ENCODE measurements around the gene THOC5.

Gene THOC5

GRCh38 chr22:29461263-29461662, 92.3 kb downstream of the THOC5 start:
- Histone ChIP-seq H2AFZ (ENCODE audit: low read length) (no peak overlapping the region), H3K4me3 (ENCODE audit: low read length, poor library complexity, severe bottlenecking) (no peak overlapping the region), H3K4me1 (ENCODE audit: insufficient read depth, low read length, poor library complexity, severe bottlenecking) (no peaks in the 10 kb centered on the region), H3K9ac (ENCODE audit: low read depth, low read length, poor library complexity, severe bottlenecking) (no peak overlapping the region), H3K36me3 (ENCODE audit: insufficient read depth, low read length) (no peaks in the 10 kb centered on the region), H3K4me2 (ENCODE audit: low read depth, low read length, poor library complexity, severe bottlenecking) (no peak overlapping the region), H3K79me2 (ENCODE audit: insufficient read depth, low read length) (no peaks in the 10 kb centered on the region), H4K20me1 (ENCODE audit: insufficient read depth, low read length, poor library complexity, severe bottlenecking) (no peaks in the 10 kb centered on the region), H3F3A (ENCODE audit: low read depth) (no peaks in the 10 kb centered on the region), H3K9me3 (ENCODE audit: insufficient read depth, low read depth, low read length) (no peaks in the 10 kb centered on the region), H3K27me3 (ENCODE audit: insufficient read depth, low read length, poor library complexity, severe bottlenecking) (no peaks in the 10 kb centered on the region), H3K9me2 (replicated peaks; ENCODE audit: low read depth, low read length) (no peaks in the 10 kb centered on the region)
- TF ChIP-seq CTCF (conservative IDR thresholded peaks at IDR 0.05; ENCODE audit: low read length) (no peak), EZH2phosphoT487 (IDR thresholded peaks at IDR 0.05; ENCODE audit: borderline replicate concordance) (no peak)

GRCh38 chr22:29459773-29460172, 93.8 kb downstream of the THOC5 start:
- Histone ChIP-seq H4K20me1 (ENCODE audit: insufficient read depth, low read length, poor library complexity, severe bottlenecking) (no peaks in the 10 kb centered on the region), H3K4me2 (ENCODE audit: low read depth, low read length, poor library complexity, severe bottlenecking) (no peak overlapping the region), H2AFZ (ENCODE audit: low read length) (no peak overlapping the region), H3K27me3 (ENCODE audit: insufficient read depth, low read length, poor library complexity, severe bottlenecking) (no peaks in the 10 kb centered on the region), H3K4me1 (ENCODE audit: insufficient read depth, low read length, poor library complexity, severe bottlenecking) (no peaks in the 10 kb centered on the region), H3K9ac (ENCODE audit: low read depth, low read length, poor library complexity, severe bottlenecking) (no peak overlapping the region), H3K4me3 (ENCODE audit: low read length, poor library complexity, severe bottlenecking) (no peak overlapping the region), H3F3A (ENCODE audit: low read depth) (no peaks in the 10 kb centered on the region), H3K79me2 (ENCODE audit: insufficient read depth, low read length) (no peaks in the 10 kb centered on the region), H3K9me2 (replicated peaks; ENCODE audit: low read depth, low read length) (no peaks in the 10 kb centered on the region), H3K9me3 (ENCODE audit: insufficient read depth, low read depth, low read length) (no peaks in the 10 kb centered on the region), H3K36me3 (ENCODE audit: insufficient read depth, low read length) (no peaks in the 10 kb centered on the region)
- TF ChIP-seq CTCF (conservative IDR thresholded peaks at IDR 0.05; ENCODE audit: low read length) (no peak), EZH2phosphoT487 (IDR thresholded peaks at IDR 0.05; ENCODE audit: borderline replicate concordance) (no peak)

GRCh38 chr22:29458551-29458950, 95.0 kb downstream of the THOC5 start:
- Histone ChIP-seq H3K36me3 (ENCODE audit: insufficient read depth, low read length) (no peaks in the 10 kb centered on the region), H3F3A (ENCODE audit: low read depth) (no peaks in the 10 kb centered on the region), H4K20me1 (ENCODE audit: insufficient read depth, low read length, poor library complexity, severe bottlenecking) (no peaks in the 10 kb centered on the region), H3K79me2 (ENCODE audit: insufficient read depth, low read length) (no peaks in the 10 kb centered on the region), H3K9me2 (replicated peaks; ENCODE audit: low read depth, low read length) (no peaks in the 10 kb centered on the region), H3K27me3 (ENCODE audit: insufficient read depth, low read length, poor library complexity, severe bottlenecking) (no peaks in the 10 kb centered on the region), H3K4me2 (ENCODE audit: low read depth, low read length, poor library complexity, severe bottlenecking) (no peak overlapping the region), H3K4me3 (ENCODE audit: low read length, poor library complexity, severe bottlenecking) (no peak overlapping the region), H3K9me3 (ENCODE audit: insufficient read depth, low read depth, low read length) (no peaks in the 10 kb centered on the region), H3K9ac (ENCODE audit: low read depth, low read length, poor library complexity, severe bottlenecking) (no peak overlapping the region), H2AFZ (ENCODE audit: low read length) (no peak overlapping the region), H3K4me1 (ENCODE audit: insufficient read depth, low read length, poor library complexity, severe bottlenecking) (no peaks in the 10 kb centered on the region)
- TF ChIP-seq EZH2phosphoT487 (IDR thresholded peaks at IDR 0.05; ENCODE audit: borderline replicate concordance) (no peak), CTCF (conservative IDR thresholded peaks at IDR 0.05; ENCODE audit: low read length) (no peak)
